IMR-90 (cell line): ENCODE data around the gene COL5A3. TPM values are rescaled to one million over a fixed set of nuclear protein-coding genes. Genes with fewer than 3 reads are reported as not detected.

Experiments used
- ATAC-seq: fragments of 200-7000 bp; cut with Tn5 transposase; 2 replicates; pipeline ENCODE4 v1.9.1; 2020; ENCODE audit warnings: low read depth, mild to moderate bottlenecking, moderate library complexity
- BruUV-seq: library from RNA; stranded (reverse); fragments of 400-500 nt; replicated peaks from 2 replicates; lab custom pipeline; 2021; lab: Mats Ljungman, UMichigan
- CTCF ChIA-PET: fragments of 300-600 bp; formaldehyde crosslinking; extraction: SDS; loops from one replicate; lab custom pipeline; 2021; ENCODE audit warnings: antibody characterized with exemption; lab: Yijun Ruan, JAX
- POLR2A ChIA-PET: fragments of 300-600 bp; sonication (Branson Sonifier 250); formaldehyde crosslinking; loops from one replicate; lab custom pipeline; 2022; ENCODE audit warnings: antibody characterized with exemption; ENCODE audit not compliant: unreplicated experiment; lab: Charles Lee
- DNase-seq: peaks from one replicate; pipeline ENCODE4 v3.0.0; 2013
- H2AFZ ChIP-seq: replicated peaks from 2 replicates; pipeline ENCODE3; 2013; ENCODE audit warnings: low read length, mild to moderate bottlenecking; ENCODE audit not compliant: poor library complexity
- H2AK5ac ChIP-seq: 2 replicates; pipeline ENCODE4 v1.6.1; 2013; ENCODE audit warnings: low read depth, low read length, inconsistent platforms
- H2AK9ac ChIP-seq: replicated peaks from 2 replicates; pipeline ENCODE3; 2013; ENCODE audit warnings: mild to moderate bottlenecking, low read depth, low read length, moderate library complexity; ENCODE audit not compliant: poor library complexity
- H2BK120ac ChIP-seq: 2 replicates; pipeline ENCODE4 v1.6.1; 2013; ENCODE audit warnings: low read depth, low read length, inconsistent platforms
- H2BK15ac ChIP-seq: 3 replicates; pipeline ENCODE4 v1.6.1; 2013; ENCODE audit warnings: low read depth, low read length, inconsistent platforms
- H2BK20ac ChIP-seq: 2 replicates; pipeline ENCODE4 v1.6.1; 2013; ENCODE audit warnings: low read depth, mild to moderate bottlenecking, inconsistent platforms, low read length, moderate library complexity
- H2BK5ac ChIP-seq: 2 replicates; pipeline ENCODE4 v1.6.1; 2013; ENCODE audit warnings: mild to moderate bottlenecking, low read depth, low read length, inconsistent platforms; ENCODE audit not compliant: poor library complexity, severe bottlenecking
- H3K14ac ChIP-seq: replicated peaks from 2 replicates; pipeline ENCODE4 v1.6.1; 2013; ENCODE audit warnings: low read depth, low read length, inconsistent platforms
- H3K18ac ChIP-seq: 2 replicates; pipeline ENCODE4 v1.6.1; 2013; ENCODE audit warnings: low read depth, low read length, control low read depth
- H3K23ac ChIP-seq: 2 replicates; pipeline ENCODE4 v1.6.1; 2013; ENCODE audit warnings: low read depth, low read length, inconsistent platforms
- H3K27ac ChIP-seq: 2 replicates; pipeline ENCODE4 v1.5.1; 2013; ENCODE audit warnings: mild to moderate bottlenecking, control low read depth, low read length; ENCODE audit not compliant: insufficient read depth
- H3K27me3 ChIP-seq: 2 replicates; pipeline ENCODE4 v1.6.1; 2013; ENCODE audit warnings: low read length; ENCODE audit not compliant: control insufficient read depth, insufficient read depth
- H3K36me3 ChIP-seq: 2 replicates; pipeline ENCODE4 v1.6.1; 2013; ENCODE audit warnings: low read length, mixed read lengths; ENCODE audit not compliant: control insufficient read depth, insufficient read depth
- H3K4ac ChIP-seq: 2 replicates; pipeline ENCODE4 v1.6.1; 2013; ENCODE audit warnings: low read depth, low read length, inconsistent platforms
- H3K4me1 ChIP-seq: 2 replicates; pipeline ENCODE4 v1.6.1; 2013; ENCODE audit warnings: low read length, mixed read lengths; ENCODE audit not compliant: control insufficient read depth, insufficient read depth
- H3K4me2 ChIP-seq: 2 replicates; pipeline ENCODE4 v1.6.1; 2013; ENCODE audit warnings: low read depth, mild to moderate bottlenecking, control low read depth, low read length, moderate library complexity
- H3K4me3 ChIP-seq: 2 replicates; pipeline ENCODE4 v1.5.1; 2013; ENCODE audit warnings: low read depth, mild to moderate bottlenecking, control low read depth, low read length, moderate library complexity; ENCODE audit not compliant: insufficient read depth
- H3K56ac ChIP-seq: 2 replicates; pipeline ENCODE4 v1.6.1; 2013; ENCODE audit warnings: low read length, inconsistent platforms; ENCODE audit not compliant: insufficient read depth; ENCODE audit errors: extremely low read depth
- H3K79me1 ChIP-seq, 2 experiments: 2 replicates each; pipeline ENCODE4 v1.6.1; 2013; ENCODE audit warnings: low read length in 2 of 2, inconsistent platforms in 1 of 2, low read depth in 1 of 2
- H3K9ac ChIP-seq: 2 replicates; pipeline ENCODE4 v1.6.1; 2013; ENCODE audit warnings: low read depth, low read length, control low read depth
- H3K9me1 ChIP-seq: 2 replicates; pipeline ENCODE4 v1.6.1; 2013; ENCODE audit warnings: low read length, inconsistent platforms; ENCODE audit not compliant: insufficient read depth
- H3K9me3 ChIP-seq: 2 replicates; pipeline ENCODE4 v1.6.1; 2013; ENCODE audit warnings: low read length; ENCODE audit not compliant: control insufficient read depth, insufficient read depth
- H4K20me1 ChIP-seq: 2 replicates; pipeline ENCODE4 v1.6.1; 2013; ENCODE audit warnings: low read length, inconsistent platforms; ENCODE audit not compliant: insufficient read depth
- H4K5ac ChIP-seq: 2 replicates; pipeline ENCODE4 v1.6.1; 2013; ENCODE audit warnings: mild to moderate bottlenecking, low read depth, low read length, control low read depth
- H4K8ac ChIP-seq, 2 experiments: 2 replicates each; pipeline ENCODE4 v1.6.1; 2013; ENCODE audit warnings: low read depth in 2 of 2, low read length in 2 of 2, control low read depth in 1 of 2, inconsistent platforms in 1 of 2
- H4K91ac ChIP-seq: 2 replicates; pipeline ENCODE4 v1.6.1; 2013; ENCODE audit warnings: low read depth, low read length, inconsistent platforms; ENCODE audit not compliant: insufficient read depth
- MXI1 ChIP-seq: IDR thresholded peaks from 2 replicates; pipeline ENCODE4 v1.6.1; 2012; ENCODE audit warnings: low read depth, mild to moderate bottlenecking, low read length, moderate library complexity, borderline replicate concordance
- POLR2A ChIP-seq: IDR thresholded peaks from 2 replicates; pipeline ENCODE4 v1.6.1; 2012; ENCODE audit warnings: mild to moderate bottlenecking, low read depth, low read length
- RAD21 ChIP-seq: IDR thresholded peaks from 2 replicates; pipeline ENCODE4 v1.6.1; 2012; ENCODE audit warnings: low read length, improper control_type of control experiment
- RFX5 ChIP-seq: IDR thresholded peaks from 2 replicates; pipeline ENCODE4 v1.8.0; 2012; ENCODE audit warnings: low read depth, mild to moderate bottlenecking, low read length, moderate library complexity
- WGBS, 2 experiments: methylation state at CpG; one replicate each; pipeline versions ENCODE4 v1.1.5 to v1.1.7; 2013; ENCODE audit warnings: missing lambda C conversion rate in 2 of 2; ENCODE audit not compliant: insufficient read length in 1 of 2; ENCODE audit errors: extremely low coverage in 2 of 2; 5-methylcytosine and 5-hydroxymethylcytosine counted together
- dilution Hi-C: fragments of 300-500 bp; cut with HindIII; formaldehyde crosslinking; loops from one replicate; pipeline ENCODE4 v1.14.3; 2018; ENCODE audit warnings: low sequenced_read_pairs; ENCODE audit not compliant: unreplicated experiment
- in situ Hi-C: fragments of 300-500 bp; cut with MboI; formaldehyde crosslinking; loops from 3 replicates; pipeline ENCODE4 v1.14.3; 2019; ENCODE audit warnings: low sequenced_read_pairs, inconsistent platforms, mixed read lengths
- intact Hi-C: fragments of 100-400 bp; cut with micrococcal nuclease; formaldehyde crosslinking; loops from 2 replicates; pipeline ENCODE4 v1.10.0; 2022
- polyA plus RNA-seq, 3 experiments: library from polyadenylated mRNA; depleted of rRNA; stranded (reverse); fragments of >200 nt; gene quantifications; 2 replicates each; pipeline ENCODE4 v1.2.3, GENCODE V29; 2012; ENCODE audit warnings: low replicate concordance in 1 of 3
- total RNA-seq: library from RNA; depleted of rRNA; stranded (reverse); fragments of >200 nt; gene quantifications from 2 replicates; pipeline ENCODE4 v1.2.3, GENCODE V29; 2012
- TF ChIP-seq, protein P1 (sequence below): fragments of 150-350 bp; IDR thresholded peaks from 2 replicates; pipeline ENCODE4 v1.6.1; 2016; ENCODE audit warnings: low read depth, mild to moderate bottlenecking, low read length, moderate library complexity, borderline replicate concordance

COL5A3 gene
- total and polyA plus RNA-seq, 2 of the 4 experiments (the other 2 are of a cell fraction) = 0.54 to 1.5 TPM

DNA sequence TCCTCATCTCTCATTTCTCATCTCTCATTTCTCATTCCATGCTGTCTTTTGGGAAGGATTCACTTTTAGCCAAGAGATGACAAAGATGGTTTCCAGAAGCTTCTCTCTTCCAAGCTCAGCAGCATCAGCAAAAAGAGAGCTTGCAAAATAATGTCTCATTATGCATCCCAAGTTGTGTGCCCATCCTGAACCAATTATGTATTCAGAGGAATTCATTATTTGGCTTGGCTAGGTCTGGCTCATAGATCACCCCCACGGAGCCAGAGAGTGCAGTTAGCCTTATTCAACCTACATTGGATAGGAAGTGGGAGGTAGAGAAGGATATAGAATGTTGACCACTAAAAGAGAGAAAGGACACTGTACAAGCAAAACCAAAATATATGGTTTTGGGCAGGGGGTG lies 68.6 kb downstream of the COL5A3 start:
- Histone ChIP-seq H2AFZ (no peak overlapping the region), H2BK20ac (no peak overlapping the region), H3K79me1 (no peaks in the 10 kb centered on the region; a peak in 1 of 4 replicates), H4K20me1 (no peaks in the 10 kb centered on the region; the same call in 1 of the 2 replicates), H3K9me3 (peaks cover 2% of the 10 kb centered on the region; the same call in 1 of the 2 replicates), H3K9ac (no peak overlapping the region), H4K5ac (no peak overlapping the region), H4K91ac (no peak overlapping the region), H3K23ac (peak overlapping the region; percentile 15; the same call in 1 of the 2 replicates), H2BK5ac (no peak overlapping the region), H3K14ac (no peak overlapping the region), H4K8ac (no peak overlapping the region), H3K4ac (no peak overlapping the region), H3K36me3 (no peaks in the 10 kb centered on the region), H2BK15ac (no peak overlapping the region), H3K9me1 (peaks cover 11% of the 10 kb centered on the region), H2AK9ac (no peak overlapping the region), H3K4me1 (peaks cover 9% of the 10 kb centered on the region; the same call in 1 of the 2 replicates), H3K18ac (no peak overlapping the region), H2BK120ac (no peak overlapping the region), H3K27me3 (peaks cover 5% of the 10 kb centered on the region; the same call in 1 of the 2 replicates), H3K4me3 (no peak overlapping the region), H3K56ac (no peak overlapping the region), H3K4me2 (no peak overlapping the region), H3K27ac (no peak overlapping the region), H2AK5ac (no peak overlapping the region)
- no peak for DNase-seq
- ATAC-seq = no peak
- ChIA-PET POLR2A (no interaction called here), CTCF (no interaction called here)
- intact Hi-C loops (no loop called here), in situ Hi-C loops (loop anchor here (10.0 kb wide), 1 partner anchor 303 kb away; no protein-coding TSS in a partner anchor), dilution Hi-C loops (no loop called here)
- TF ChIP-seq, protein P1, sequence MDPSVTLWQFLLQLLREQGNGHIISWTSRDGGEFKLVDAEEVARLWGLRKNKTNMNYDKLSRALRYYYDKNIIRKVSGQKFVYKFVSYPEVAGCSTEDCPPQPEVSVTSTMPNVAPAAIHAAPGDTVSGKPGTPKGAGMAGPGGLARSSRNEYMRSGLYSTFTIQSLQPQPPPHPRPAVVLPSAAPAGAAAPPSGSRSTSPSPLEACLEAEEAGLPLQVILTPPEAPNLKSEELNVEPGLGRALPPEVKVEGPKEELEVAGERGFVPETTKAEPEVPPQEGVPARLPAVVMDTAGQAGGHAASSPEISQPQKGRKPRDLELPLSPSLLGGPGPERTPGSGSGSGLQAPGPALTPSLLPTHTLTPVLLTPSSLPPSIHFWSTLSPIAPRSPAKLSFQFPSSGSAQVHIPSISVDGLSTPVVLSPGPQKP = no peak
- TF ChIP-seq RAD21 (no peak), POLR2A (no peak), MXI1 (no peak), RFX5 (no peak)
- BruUV-seq = no TSS peak
- no CpG with 5 or more reads among the region's 1 CpG for WGBS, 2 experiments
